HCT116 (cell line): Measurements from ENCODE around the gene TET3. TPM values are rescaled to one million over a fixed set of nuclear protein-coding genes. Genes with fewer than 3 reads are reported as not detected.

Source experiments
- ATAC-seq: fragments of 200-7000 bp; cut with Tn5 transposase; 2 replicates; pipeline ENCODE4 v1.9.1; 2020; ENCODE audit warnings: mild to moderate bottlenecking, moderate library complexity
- BruUV-seq: library from RNA; stranded (reverse); fragments of 400-500 nt; replicated peaks from 2 replicates; lab custom pipeline; 2021; lab: Mats Ljungman, UMichigan
- CTCF ChIA-PET: fragments of 300-600 bp; sonication (Branson Sonifier 250); formaldehyde crosslinking; loops from one replicate; lab custom pipeline; 2021; ENCODE audit warnings: antibody characterized with exemption; lab: Charles Lee
- POLR2A ChIA-PET: fragments of 300-600, 350-600 bp; sonication (Branson Sonifier 250); formaldehyde crosslinking; loops from one replicate; lab custom pipeline; 2021; ENCODE audit warnings: antibody characterized with exemption; lab: Charles Lee
- RAD21 ChIA-PET, 2 experiments: fragments of 300-600 bp; sonication (Branson Sonifier 250); formaldehyde crosslinking; loops; one replicate each; lab custom pipeline; 2023; ENCODE audit warnings: low total read pairs in 2 of 2; ENCODE audit not compliant: uncharacterized antibody in 2 of 2, unreplicated experiment in 2 of 2, low non-redundant PET in 1 of 2; lab: Charles Lee
- DNase-seq: peaks from one replicate; pipeline ENCODE4 v3.0.0-alpha.2; 2010; ENCODE audit warnings: low read depth, low spot score
- H2AFZ ChIP-seq: fragments of 200-600 bp; shearing (Covaris generic), sonication (generic); 2 replicates; pipeline ENCODE4 v1.6.1; 2017; ENCODE audit warnings: low read depth, mixed run types, mixed read lengths, antibody characterized with exemption, low read length; ENCODE audit not compliant: poor library complexity, severe bottlenecking
- H3K27ac ChIP-seq: 2 replicates; pipeline ENCODE4 v1.5.1; 2012; ENCODE audit warnings: low read depth, low read length
- H3K27me3 ChIP-seq: fragments of 200-600 bp; sonication (generic); 2 replicates; pipeline ENCODE4 v1.6.1; 2016; ENCODE audit warnings: mixed run types, low read length, mixed read lengths; ENCODE audit not compliant: insufficient read depth
- H3K36me3 ChIP-seq, 2 experiments: fragments of 200-500 bp in 1 of 2; fragments of 200-600 bp in 1 of 2; sonication (Bioruptor generic) in 1 of 2; sonication (generic) in 1 of 2; 2 replicates each; pipeline versions ENCODE4 v1.5.1 to v1.6.1; 2014 to 2016; ENCODE audit warnings: low read length in 2 of 2, inconsistent platforms in 1 of 2, mixed read lengths in 1 of 2, mixed run types in 1 of 2; ENCODE audit not compliant: insufficient read depth in 2 of 2, control insufficient read depth in 1 of 2
- H3K4me1 ChIP-seq, 2 experiments: fragments of 200-600 bp in 1 of 2; sonication (generic) in 1 of 2; 2 replicates each; pipeline versions ENCODE4 v1.5.1 to v1.6.1; 2012 to 2017; ENCODE audit warnings: low read length in 2 of 2, inconsistent platforms in 1 of 2, mild to moderate bottlenecking in 1 of 2, mixed read lengths in 1 of 2, mixed run types in 1 of 2, moderate library complexity in 1 of 2; ENCODE audit not compliant: insufficient read depth in 2 of 2, control insufficient read depth in 1 of 2
- H3K4me2 ChIP-seq: fragments of 200-600 bp; sonication (generic); 2 replicates; pipeline ENCODE4 v1.6.1; 2017; ENCODE audit warnings: mixed run types, low read length, mixed read lengths
- H3K4me3 ChIP-seq, 2 experiments: fragments of 200-600 bp in 1 of 2; sonication (generic) in 1 of 2; replicated peaks in 1 of 2; 2 replicates each; pipeline ENCODE4 v1.5.1; 2011 to 2016; ENCODE audit warnings: low read length in 2 of 2, control low read depth in 1 of 2, low read depth in 1 of 2, mild to moderate bottlenecking in 1 of 2, mixed read lengths in 1 of 2, mixed run types in 1 of 2
- H3K79me2 ChIP-seq: fragments of 200-600 bp; sonication (generic); 2 replicates; pipeline ENCODE4 v1.6.1; 2017; ENCODE audit warnings: mild to moderate bottlenecking, mixed run types, low read length, moderate library complexity, mixed read lengths; ENCODE audit not compliant: insufficient read depth
- H3K9ac ChIP-seq: fragments of 200-600 bp; sonication (generic); 2 replicates; pipeline ENCODE4 v1.6.1; 2016; ENCODE audit warnings: low read length, mixed read lengths
- H3K9me2 ChIP-seq: fragments of 200-600 bp; sonication (generic), shearing (Covaris generic); 2 replicates; pipeline ENCODE4 v1.6.1; 2017; ENCODE audit warnings: mixed run types, mild to moderate bottlenecking, moderate library complexity; ENCODE audit not compliant: insufficient read depth
- H3K9me3 ChIP-seq, 2 experiments: fragments of 200-500 bp in 1 of 2; fragments of 200-600 bp in 1 of 2; sonication (Bioruptor generic) in 1 of 2; sonication (generic) in 1 of 2; 2 replicates each; pipeline ENCODE4 v1.6.1; 2014 to 2017; ENCODE audit warnings: low read length in 2 of 2, mixed read lengths in 2 of 2, inconsistent platforms in 1 of 2, low read depth in 1 of 2, mild to moderate bottlenecking in 1 of 2, mixed run types in 1 of 2, moderate library complexity in 1 of 2; ENCODE audit not compliant: control insufficient read depth in 1 of 2, insufficient read depth in 1 of 2
- H4K20me1 ChIP-seq: fragments of 200-600 bp; sonication (generic), shearing (Covaris generic); 2 replicates; pipeline ENCODE4 v1.6.1; 2017; ENCODE audit warnings: mixed run types, mild to moderate bottlenecking, moderate library complexity; ENCODE audit not compliant: insufficient read depth
- ATF3 ChIP-seq: IDR thresholded peaks from 2 replicates; pipeline ENCODE4 v1.6.1; 2012
- CBX3 ChIP-seq: IDR thresholded peaks from 2 replicates; pipeline ENCODE4 v1.6.1; 2012; ENCODE audit warnings: low read depth
- CTCF ChIP-seq, 3 experiments: fragments of 200-600 bp in 1 of 3; sonication (generic) in 1 of 3; IDR thresholded peaks in 2 of 3; conservative IDR thresholded peaks in 1 of 3; 2 replicates each; pipeline ENCODE4 v1.5.1; 2012 to 2017; ENCODE audit warnings: low read depth in 2 of 3, low read length in 2 of 3, antibody characterized with exemption in 1 of 3, borderline replicate concordance in 1 of 3, control low read depth in 1 of 3, mild to moderate bottlenecking in 1 of 3, mixed read lengths in 1 of 3, mixed run types in 1 of 3, moderate library complexity in 1 of 3; ENCODE audit not compliant: insufficient read depth in 1 of 3
- EGR1 ChIP-seq: IDR thresholded peaks from 2 replicates; pipeline ENCODE4 v1.6.1; 2012; ENCODE audit warnings: low read depth
- ELF1 ChIP-seq: IDR thresholded peaks from 2 replicates; pipeline ENCODE4 v1.6.1; 2012; ENCODE audit warnings: low read depth, borderline replicate concordance
- EZH2 ChIP-seq: fragments of 200-600 bp; sonication (generic); IDR thresholded peaks from 2 replicates; pipeline ENCODE4 v1.6.1; 2017; ENCODE audit warnings: antibody characterized with exemption, mixed run types
- EZH2phosphoT487 ChIP-seq: fragments of 200-600 bp; IDR thresholded peaks from 2 replicates; pipeline ENCODE4 v1.6.1; 2018; ENCODE audit warnings: antibody characterized with exemption, borderline replicate concordance
- MAX ChIP-seq: IDR thresholded peaks from 2 replicates; pipeline ENCODE4 v1.6.1; 2012
- POLR2A ChIP-seq: IDR thresholded peaks from 2 replicates; pipeline ENCODE4 v1.7.0; 2011; ENCODE audit warnings: borderline replicate concordance; ENCODE audit not compliant: insufficient read depth, insufficient read length; ENCODE audit errors: extremely low read depth
- POLR2AphosphoS5 ChIP-seq: IDR thresholded peaks from 2 replicates; pipeline ENCODE4 v1.6.1; 2011; ENCODE audit warnings: mild to moderate bottlenecking, low read depth, low read length, moderate library complexity
- REST ChIP-seq: IDR thresholded peaks from 2 replicates; pipeline ENCODE4 v1.6.1; 2012; ENCODE audit warnings: low read depth
- SRF ChIP-seq: IDR thresholded peaks from 2 replicates; pipeline ENCODE4 v1.6.1; 2012; ENCODE audit warnings: low read depth
- YY1 ChIP-seq: IDR thresholded peaks from 2 replicates; pipeline ENCODE4 v1.6.1; 2011; ENCODE audit warnings: low read length, low read depth, moderate library complexity, mild to moderate bottlenecking; ENCODE audit not compliant: insufficient replicate concordance; ENCODE audit errors: extremely low read depth
- ZBTB33 ChIP-seq: IDR thresholded peaks from 2 replicates; pipeline ENCODE4 v1.6.1; 2011; ENCODE audit warnings: mild to moderate bottlenecking, low read length, moderate library complexity; ENCODE audit not compliant: insufficient replicate concordance; ENCODE audit errors: extremely low read depth
- ZNF274 ChIP-seq: fragments of 200-500 bp; sonication (Bioruptor generic); IDR thresholded peaks from 2 replicates; pipeline ENCODE4 v1.6.1; 2014; ENCODE audit warnings: mild to moderate bottlenecking, low read depth, low read length, inconsistent platforms
- intact Hi-C: fragments of 100-400 bp; cut with micrococcal nuclease; formaldehyde crosslinking; loops from 2 replicates; pipeline ENCODE4 v1.10.0; 2022
- total RNA-seq: library from RNA; stranded (reverse); gene quantifications from one replicate; pipeline ENCODE4 v1.2.1, GENCODE V29; 2021; ENCODE audit not compliant: unreplicated experiment

TET3 gene
- total RNA-seq, 1 experiment from 2014 or later = 15.4 TPM

GRCh38 chr2:73975731-73976130, 9.0 kb upstream of the TET3 start:
- no peak for TF ChIP-seq REST
- no peak for TF ChIP-seq YY1
- TF ChIP-seq EGR1 = no peak
- no peak for TF ChIP-seq EZH2phosphoT487
- no peak for TF ChIP-seq MAX
- TF ChIP-seq POLR2AphosphoS5 = no peak
- TF ChIP-seq CBX3 = no peak
- no peak for TF ChIP-seq ZNF274
- no peak for TF ChIP-seq ATF3
- no peak for TF ChIP-seq CTCF (IDR thresholded peaks at IDR 0.05 in 2 of 3, conservative IDR thresholded peaks at IDR 0.05 in 1 of 3; ENCODE audit: borderline replicate concordance in 1 of 3, insufficient read depth in 1 of 3, low read depth in 2 of 3, low read length in 2 of 3)
- TF ChIP-seq ZBTB33 = no peak
- TF ChIP-seq ELF1 = no peak
- no peak for TF ChIP-seq POLR2A
- no peak for TF ChIP-seq SRF
- no peak for TF ChIP-seq EZH2
- no peaks in the 10 kb centered on the region for H4K20me1 ChIP-seq
- H3K4me3 ChIP-seq = no peak overlapping the region
- H3K9me2 ChIP-seq = no peaks in the 10 kb centered on the region
- intact Hi-C loops = no loop called here
- H3K36me3 ChIP-seq = no peaks in the 10 kb centered on the region
- no peak overlapping the region for H3K27ac ChIP-seq
- ChIA-PET CTCF (no interaction called here), POLR2A (no interaction called here), RAD21 (no interaction called here)
- no peaks in the 10 kb centered on the region for H3K27me3 ChIP-seq
- no peak overlapping the region for H3K9ac ChIP-seq
- H3K79me2 ChIP-seq = no peaks in the 10 kb centered on the region; the same call in 1 of the 2 replicates
- H3K4me1 ChIP-seq = peaks cover 15 to 17% of the 10 kb centered on the region in 2 experiments
- no TSS peak for BruUV-seq
- ATAC-seq (no peak), DNase-seq (no peak)
- no peaks in the 10 kb centered on the region for H3K9me3 ChIP-seq
- no peak overlapping the region for H2AFZ ChIP-seq
- H3K4me2 ChIP-seq = no peak overlapping the region
